NB4 (cell line): ENCODE data around the gene ARHGEF18.

Source experiments
- DNase-seq: peaks from one replicate; pipeline ENCODE4 v3.0.0; 2010; ENCODE audit warnings: low read depth
- H3K4me3 ChIP-seq: one replicate; pipeline ENCODE4 v1.5.1; 2011; ENCODE audit warnings: mild to moderate bottlenecking, low read depth, low read length, moderate library complexity
- MYC ChIP-seq: IDR thresholded peaks from 2 replicates; pipeline ENCODE4 v1.6.1; 2011; ENCODE audit warnings: low read depth, low read length
- POLR2A ChIP-seq: IDR thresholded peaks from 2 replicates; pipeline ENCODE4 v1.6.1; 2011; ENCODE audit warnings: mild to moderate bottlenecking; ENCODE audit not compliant: insufficient read length; ENCODE audit errors: extremely low read depth
- TF ChIP-seq, protein P1 (sequence below): IDR thresholded peaks from 2 replicates; pipeline ENCODE4 v1.6.1; 2011; ENCODE audit warnings: low read depth, low read length
- TF ChIP-seq, protein P2 (sequence below): IDR thresholded peaks from one replicate; pipeline ENCODE4 v1.5.1; 2012; ENCODE audit warnings: low read depth, low read length

The ARHGEF18 gene

DNA sequence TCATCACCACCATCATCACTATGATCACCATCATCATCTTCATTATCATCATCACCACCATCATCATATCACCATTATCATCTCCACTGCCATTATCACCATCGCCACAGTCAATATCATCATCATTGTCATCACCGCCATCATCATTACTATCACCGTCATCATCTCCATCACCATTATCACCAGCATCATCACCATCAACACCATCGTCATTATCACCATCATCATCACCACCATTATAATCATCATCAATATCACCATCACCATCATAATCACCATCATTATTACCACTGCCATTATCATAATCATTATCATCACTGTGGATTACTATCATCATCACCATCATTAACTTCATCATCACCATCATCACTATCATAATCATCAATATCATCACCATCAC, 17.3 kb upstream of the ARHGEF18 start:
- DNase-seq, result no peak
- no peak overlapping the region for H3K4me3 ChIP-seq
- TF ChIP-seq, protein P1, sequence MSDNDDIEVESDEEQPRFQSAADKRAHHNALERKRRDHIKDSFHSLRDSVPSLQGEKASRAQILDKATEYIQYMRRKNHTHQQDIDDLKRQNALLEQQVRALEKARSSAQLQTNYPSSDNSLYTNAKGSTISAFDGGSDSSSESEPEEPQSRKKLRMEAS, result no peak
- TF ChIP-seq POLR2A (no peak), MYC (no peak)
- TF ChIP-seq, protein P2, sequence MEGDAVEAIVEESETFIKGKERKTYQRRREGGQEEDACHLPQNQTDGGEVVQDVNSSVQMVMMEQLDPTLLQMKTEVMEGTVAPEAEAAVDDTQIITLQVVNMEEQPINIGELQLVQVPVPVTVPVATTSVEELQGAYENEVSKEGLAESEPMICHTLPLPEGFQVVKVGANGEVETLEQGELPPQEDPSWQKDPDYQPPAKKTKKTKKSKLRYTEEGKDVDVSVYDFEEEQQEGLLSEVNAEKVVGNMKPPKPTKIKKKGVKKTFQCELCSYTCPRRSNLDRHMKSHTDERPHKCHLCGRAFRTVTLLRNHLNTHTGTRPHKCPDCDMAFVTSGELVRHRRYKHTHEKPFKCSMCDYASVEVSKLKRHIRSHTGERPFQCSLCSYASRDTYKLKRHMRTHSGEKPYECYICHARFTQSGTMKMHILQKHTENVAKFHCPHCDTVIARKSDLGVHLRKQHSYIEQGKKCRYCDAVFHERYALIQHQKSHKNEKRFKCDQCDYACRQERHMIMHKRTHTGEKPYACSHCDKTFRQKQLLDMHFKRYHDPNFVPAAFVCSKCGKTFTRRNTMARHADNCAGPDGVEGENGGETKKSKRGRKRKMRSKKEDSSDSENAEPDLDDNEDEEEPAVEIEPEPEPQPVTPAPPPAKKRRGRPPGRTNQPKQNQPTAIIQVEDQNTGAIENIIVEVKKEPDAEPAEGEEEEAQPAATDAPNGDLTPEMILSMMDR, result no peak

GRCh38 chr19:7333198-7334118, 15.3 kb upstream of the ARHGEF18 start:
- DNase-seq, result no peak
- H3K4me3 ChIP-seq, result no peak overlapping the region
- TF ChIP-seq, protein P1, result no peak
- TF ChIP-seq POLR2A (no peak), MYC (no peak)
- TF ChIP-seq, protein P2, result no peak

GRCh38 chr19:7336321-7336973, 12.3 kb upstream of the ARHGEF18 start:
- H3K4me3 ChIP-seq, result peak overlapping the region; percentile 17
- no peak for DNase-seq
- TF ChIP-seq POLR2A, result no peak
- TF ChIP-seq, protein P1, result no peak
- TF ChIP-seq, protein P2, result no peak
- TF ChIP-seq MYC, result no peak

DNA sequence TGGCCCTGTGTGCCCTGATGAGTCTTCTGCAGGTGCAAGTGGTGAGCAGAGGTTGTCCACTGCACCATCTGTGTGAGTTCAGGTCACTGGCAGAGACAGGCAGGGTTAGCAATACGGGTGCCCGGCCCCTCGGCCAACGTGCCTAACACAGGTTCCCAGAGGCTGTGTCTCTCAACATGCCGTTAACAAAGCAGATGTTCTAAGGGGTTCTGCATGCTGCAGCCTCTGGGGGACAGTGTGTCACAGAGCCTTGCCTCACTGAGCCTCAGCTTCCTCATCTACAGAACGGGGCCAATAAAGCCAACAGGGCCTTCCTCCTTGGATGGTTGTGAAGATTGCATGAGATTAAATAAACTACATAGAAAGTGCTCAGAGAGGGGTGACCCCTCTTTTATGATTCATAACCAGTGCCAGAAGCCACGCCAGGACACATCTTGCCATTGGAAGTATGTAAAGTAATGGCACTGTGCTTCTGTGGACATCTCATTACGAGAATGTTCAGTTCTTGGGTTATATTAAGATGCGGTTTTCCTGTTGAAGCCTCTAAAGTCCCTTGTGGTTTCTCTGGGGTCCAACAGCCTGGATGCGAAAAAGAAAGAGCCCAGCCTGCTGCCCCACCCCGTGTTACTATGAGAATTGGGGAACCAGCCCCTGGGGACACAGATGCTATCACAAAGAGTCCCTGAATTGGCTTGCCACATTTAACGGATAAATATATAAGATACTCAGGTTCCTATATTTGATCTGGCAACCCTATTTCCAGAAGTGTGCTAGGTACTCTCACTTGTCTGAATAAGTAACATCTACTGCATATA, 11.2 kb upstream of the ARHGEF18 start:
- DNase-seq, result peak; percentile 100
- TF ChIP-seq, protein P2, result peak; percentile 39
- TF ChIP-seq POLR2A, result no peak
- TF ChIP-seq, protein P1, result peak; percentile 80
- peak; percentile 80 for TF ChIP-seq MYC
- H3K4me3 ChIP-seq, result peak overlapping the region; percentile 17

- TF ChIP-seq, protein P2, result peak; percentile 96
- TF ChIP-seq MYC (no peak; the same call in 1 of the 2 replicates), POLR2A (no peak)
- TF ChIP-seq, protein P1, result peak; percentile 95
- no peak overlapping the region for H3K4me3 ChIP-seq
- peak; percentile 94 for DNase-seq
Measured at GRCh38 chr19:7340959-7341837, 7.5 kb upstream of the ARHGEF18 start.
